ENCODE results near the gene SBNO2.

The SBNO2 gene

GRCh38 chr19:1069009-1069779 is 104.9 kb downstream of the SBNO2 start:
- Histone ChIP-seq H4K20me1 (ENCODE audit: insufficient read depth, low read length) (peaks cover 32% of the 10 kb centered on the region), H3K4me3 (ENCODE audit: low read depth in 1 of 2, low read length in 2 of 2) (peak overlapping the region in 1 of 2 experiments; percentile 84; a peak in 2 of 4 replicates), H3K4me1 (ENCODE audit: insufficient read depth, low read length) (peaks cover 52% of the 10 kb centered on the region), H3K27me3 (ENCODE audit: insufficient read depth, low read length, poor library complexity) (no peaks in the 10 kb centered on the region), H3K27ac (ENCODE audit: low read length) (peak overlapping the region; percentile 83), H3K79me2 (ENCODE audit: insufficient read depth, low read length) (peaks cover 48% of the 10 kb centered on the region), H3K9me3 (ENCODE audit: insufficient read depth, low read length, severe bottlenecking) (no peaks in the 10 kb centered on the region), H3K4me2 (ENCODE audit: insufficient read depth, low read length) (peak overlapping the region; percentile 92), H3K9ac (ENCODE audit: low read depth, low read length) (peak overlapping the region; percentile 96), H3K36me3 (ENCODE audit: insufficient read depth, low read length) (peaks cover 40% of the 10 kb centered on the region), H2AFZ (ENCODE audit: low read depth, low read length) (no peak overlapping the region)
- no peak for TF ChIP-seq EZH2 (IDR thresholded peaks at IDR 0.05; ENCODE audit: borderline replicate concordance, low read depth, low read length, severe bottlenecking)
- TF ChIP-seq CTCF (IDR thresholded peaks at IDR 0.05; ENCODE audit: borderline replicate concordance, extremely low read depth, low read length, poor library complexity, severe bottlenecking): no peak
- peak; percentile 59 for DNase-seq
- no peak for ATAC-seq (ENCODE audit: insufficient read depth, low read depth)

GRCh38 chr19:1068009-1069001 is 105.8 kb downstream of the SBNO2 start:
- H3K4me1 ChIP-seq (ENCODE audit: insufficient read depth, low read length): peaks cover 47% of the 10 kb centered on the region
- peak overlapping the region; percentile 92 for H3K4me2 ChIP-seq (ENCODE audit: insufficient read depth, low read length)
- peak overlapping the region; percentile 96 for H3K9ac ChIP-seq (ENCODE audit: low read depth, low read length)
- peak; percentile 89 for DNase-seq
- peaks cover 30% of the 10 kb centered on the region for H4K20me1 ChIP-seq (ENCODE audit: insufficient read depth, low read length)
- peak; percentile 44 for ATAC-seq (ENCODE audit: insufficient read depth, low read depth)
- H3K79me2 ChIP-seq (ENCODE audit: insufficient read depth, low read length): peaks cover 48% of the 10 kb centered on the region
- TF ChIP-seq EZH2 (IDR thresholded peaks at IDR 0.05; ENCODE audit: borderline replicate concordance, low read depth, low read length, severe bottlenecking) (no peak), CTCF (IDR thresholded peaks at IDR 0.05; ENCODE audit: borderline replicate concordance, extremely low read depth, low read length, poor library complexity, severe bottlenecking) (no peak)
- no peaks in the 10 kb centered on the region for H3K9me3 ChIP-seq (ENCODE audit: insufficient read depth, low read length, severe bottlenecking)
- peak overlapping the region; percentile 83 for H3K27ac ChIP-seq (ENCODE audit: low read length)
- peak overlapping the region; percentile 41; the same call in 1 of the 2 replicates for H2AFZ ChIP-seq (ENCODE audit: low read depth, low read length)
- H3K4me3 ChIP-seq (ENCODE audit: low read depth in 1 of 2, low read length in 2 of 2): peak overlapping the region; percentile 84 to 97
- H3K27me3 ChIP-seq (ENCODE audit: insufficient read depth, low read length, poor library complexity): no peaks in the 10 kb centered on the region
- peaks cover 31% of the 10 kb centered on the region for H3K36me3 ChIP-seq (ENCODE audit: insufficient read depth, low read length)

GRCh38 chr19:1067341-1067957 is 106.6 kb downstream of the SBNO2 start:
- Histone ChIP-seq H3K79me2 (ENCODE audit: insufficient read depth, low read length) (peaks cover 42% of the 10 kb centered on the region), H3K4me1 (ENCODE audit: insufficient read depth, low read length) (peaks cover 47% of the 10 kb centered on the region), H3K4me2 (ENCODE audit: insufficient read depth, low read length) (peak overlapping the region; percentile 92), H3K36me3 (ENCODE audit: insufficient read depth, low read length) (peaks cover 28% of the 10 kb centered on the region), H4K20me1 (ENCODE audit: insufficient read depth, low read length) (peaks cover 21% of the 10 kb centered on the region), H3K27ac (ENCODE audit: low read length) (peak overlapping the region; percentile 83), H3K9ac (ENCODE audit: low read depth, low read length) (peak overlapping the region; percentile 96), H3K27me3 (ENCODE audit: insufficient read depth, low read length, poor library complexity) (no peaks in the 10 kb centered on the region), H3K4me3 (ENCODE audit: low read depth in 1 of 2, low read length in 2 of 2) (peak overlapping the region; percentile 84 to 97), H2AFZ (ENCODE audit: low read depth, low read length) (peak overlapping the region; percentile 67), H3K9me3 (ENCODE audit: insufficient read depth, low read length, severe bottlenecking) (no peaks in the 10 kb centered on the region)
- ATAC-seq (ENCODE audit: insufficient read depth, low read depth) (peak; percentile 55), DNase-seq (no peak)
- TF ChIP-seq EZH2 (IDR thresholded peaks at IDR 0.05; ENCODE audit: borderline replicate concordance, low read depth, low read length, severe bottlenecking): no peak
- no peak for TF ChIP-seq CTCF (IDR thresholded peaks at IDR 0.05; ENCODE audit: borderline replicate concordance, extremely low read depth, low read length, poor library complexity, severe bottlenecking)
